ENCODE measurements around the gene SCN8A. TPM values are rescaled to one million over a fixed set of nuclear protein-coding genes. Genes with fewer than 3 reads are reported as not detected.

Gene SCN8A
- total RNA-seq, 8 experiments from 2014 or later = 4.5 to 35.3 (median 14.4) TPM

GRCh38 chr12:51838036-51838435 is 247.0 kb downstream of the SCN8A start:
- peak in 2 of 8 experiments; percentile 5 to 16 for ATAC-seq (replicated peaks in 6 of 8)
- peak overlapping the region; percentile 79 to 81 for H3K27ac ChIP-seq
- in situ Hi-C loops (cut with MboI; ENCODE audit: low pct_unique_long_range_greater_than_20kb in 2 of 9, low sequenced_read_pairs in 9 of 9, unreplicated experiment in 9 of 9) = no loop called here
- H3K4me3 ChIP-seq = no peak overlapping the region
- 10 to 60% (median 60%) methylated on average over 1 to 3 of the region's 4 CpGs; no CpG with 5 or more reads in 6 of the 10 experiments for WGBS, 10 experiments
- peaks cover 68 to 78% of the 10 kb centered on the region in 2 donors for H3K4me1 ChIP-seq (replicated peaks in 1 of 2)

GRCh38 chr12:51838762-51839161 is 247.7 kb downstream of the SCN8A start:
- no peak for ATAC-seq (replicated peaks in 6 of 8)
- Histone ChIP-seq H3K4me3 (no peak overlapping the region), H3K27ac (peak overlapping the region in 1 of 2 donors; percentile 81), H3K4me1 (replicated peaks in 1 of 2) (peaks cover 74 to 85% of the 10 kb centered on the region in 2 donors)
- in situ Hi-C loops (cut with MboI; ENCODE audit: low pct_unique_long_range_greater_than_20kb in 2 of 9, low sequenced_read_pairs in 9 of 9, unreplicated experiment in 9 of 9) = no loop called here
- 40 to 60% methylated on average over 1 of the region's 4 CpGs; no CpG with 5 or more reads in 8 of the 10 experiments for WGBS, 10 experiments

GRCh38 chr12:51839310-51839947 is 248.4 kb downstream of the SCN8A start:
- H3K27ac ChIP-seq = no peak overlapping the region
- peak in 5 of 8 experiments; percentile 70 to 84 (median 71) for ATAC-seq (replicated peaks in 6 of 8)
- H3K4me1 ChIP-seq (replicated peaks in 1 of 2) = peaks cover 80 to 89% of the 10 kb centered on the region in 2 donors
- WGBS, 10 experiments = 10 to 100% (median 75%) methylated on average over 1 to 3 of the region's 5 CpGs; no CpG with 5 or more reads in 2 of the 10 experiments
- in situ Hi-C loops (cut with MboI; ENCODE audit: low pct_unique_long_range_greater_than_20kb in 2 of 9, low sequenced_read_pairs in 9 of 9, unreplicated experiment in 9 of 9) = no loop called here
- no peak overlapping the region for H3K4me3 ChIP-seq

GRCh38 chr12:51840966-51841365 is 249.9 kb downstream of the SCN8A start:
- in situ Hi-C loops (cut with MboI; ENCODE audit: low pct_unique_long_range_greater_than_20kb in 2 of 9, low sequenced_read_pairs in 9 of 9, unreplicated experiment in 9 of 9) = no loop called here
- Histone ChIP-seq H3K4me3 (no peak overlapping the region), H3K4me1 (replicated peaks in 1 of 2) (peaks cover 87 to 95% of the 10 kb centered on the region in 2 donors), H3K27ac (no peak overlapping the region)
- ATAC-seq (replicated peaks in 6 of 8) = no peak
- WGBS, 10 experiments = 0 to 80% (median 80%) methylated on average over 1 of the region's 6 CpGs; no CpG with 5 or more reads in 7 of the 10 experiments

GRCh38 chr12:51841727-51842126 is 250.7 kb downstream of the SCN8A start:
- no peak overlapping the region for H3K4me3 ChIP-seq
- in situ Hi-C loops (cut with MboI; ENCODE audit: low pct_unique_long_range_greater_than_20kb in 2 of 9, low sequenced_read_pairs in 9 of 9, unreplicated experiment in 9 of 9) = no loop called here
- peaks cover 86 to 95% of the 10 kb centered on the region in 2 donors for H3K4me1 ChIP-seq (replicated peaks in 1 of 2)
- no peak overlapping the region for H3K27ac ChIP-seq
- ATAC-seq (replicated peaks in 6 of 8) = no peak
- WGBS, 10 experiments = 0 to 69% (median 43%) methylated on average over 1 to 3 of the region's 6 CpGs; no CpG with 5 or more reads in 6 of the 10 experiments

- ATAC-seq (replicated peaks in 6 of 8) = no peak
- in situ Hi-C loops (cut with MboI; ENCODE audit: low pct_unique_long_range_greater_than_20kb in 2 of 9, low sequenced_read_pairs in 9 of 9, unreplicated experiment in 9 of 9) = no loop called here
These were observed 253.8 kb downstream of the SCN8A start for GRCh38 chr12:51844854-51845253.

GRCh38 chr12:51845482-51845881 is 254.4 kb downstream of the SCN8A start:
- Histone ChIP-seq H3K4me3 (no peak overlapping the region), H3K27ac (peak overlapping the region; percentile 5 to 98), H3K4me1 (replicated peaks in 1 of 2) (peaks cover 65 to 76% of the 10 kb centered on the region in 2 donors)
- ATAC-seq (replicated peaks in 6 of 8) = no peak
- in situ Hi-C loops (cut with MboI; ENCODE audit: low pct_unique_long_range_greater_than_20kb in 2 of 9, low sequenced_read_pairs in 9 of 9, unreplicated experiment in 9 of 9) = no loop called here
- WGBS, 10 experiments = 10 to 20% methylated on average over 2 of the region's 7 CpGs; no CpG with 5 or more reads in 8 of the 10 experiments

More at GRCh38 chr12:51844854-51845253, 253.8 kb downstream of the SCN8A start:
- H3K27ac ChIP-seq = no peak overlapping the region
- H3K4me1 ChIP-seq (replicated peaks in 1 of 2) = peaks cover 63 to 73% of the 10 kb centered on the region in 2 donors
- 0 to 100% (median 76%) methylated on average over 1 to 2 of the region's 4 CpGs; no CpG with 5 or more reads in 4 of the 10 experiments for WGBS, 10 experiments
- H3K4me3 ChIP-seq = no peak overlapping the region

- peak overlapping the region; percentile 43 to 99 (median 80) for H3K4me3 ChIP-seq
- peaks cover 73 to 77% of the 10 kb centered on the region in 2 donors for H3K4me1 ChIP-seq (replicated peaks in 1 of 2)
- WGBS, 10 experiments = 0 to 93% (median 61%) methylated on average over 1 to 7 of the region's 15 CpGs; no CpG with 5 or more reads in 1 of the 10 experiments
- in situ Hi-C loops (cut with MboI; ENCODE audit: low pct_unique_long_range_greater_than_20kb in 2 of 9, low sequenced_read_pairs in 9 of 9, unreplicated experiment in 9 of 9) = no loop called here
- ATAC-seq (replicated peaks in 6 of 8) = no peak
- peak overlapping the region; percentile 89 to 98 for H3K27ac ChIP-seq
These were observed 255.2 kb downstream of the SCN8A start for GRCh38 chr12:51846271-51846691.

GRCh38 chr12:51846911-51847642 is 256.0 kb downstream of the SCN8A start:
- peak overlapping the region; percentile 89 to 98 for H3K27ac ChIP-seq
- in situ Hi-C loops (cut with MboI; ENCODE audit: low pct_unique_long_range_greater_than_20kb in 2 of 9, low sequenced_read_pairs in 9 of 9, unreplicated experiment in 9 of 9) = no loop called here
- H3K4me1 ChIP-seq (replicated peaks in 1 of 2) = peaks cover 72 to 76% of the 10 kb centered on the region in 2 donors
- WGBS, 10 experiments = 0% methylated on average over 3 to 6 of the region's 59 CpGs; no CpG with 5 or more reads in 8 of the 10 experiments
- ATAC-seq (replicated peaks in 6 of 8) = peak; percentile 41 to 66 (median 55)
- H3K4me3 ChIP-seq = peak overlapping the region; percentile 43 to 99 (median 80)

- in situ Hi-C loops (cut with MboI; ENCODE audit: low pct_unique_long_range_greater_than_20kb in 2 of 9, low sequenced_read_pairs in 9 of 9, unreplicated experiment in 9 of 9) = no loop called here
- WGBS, 10 experiments = no CpG with 5 or more reads among the region's 40 CpGs
- peaks cover 65 to 69% of the 10 kb centered on the region in 2 donors for H3K4me1 ChIP-seq (replicated peaks in 1 of 2)
- peak overlapping the region; percentile 89 to 98 for H3K27ac ChIP-seq
- peak overlapping the region; percentile 43 to 99 (median 80) for H3K4me3 ChIP-seq
- peak; percentile 15 to 41 (median 30) for ATAC-seq (replicated peaks in 6 of 8)
These were observed 256.8 kb downstream of the SCN8A start for GRCh38 chr12:51847643-51848325.

- no CpG with 5 or more reads among the region's 51 CpGs for WGBS, 10 experiments
- H3K4me3 ChIP-seq = peak within 1 kb of the TSS; percentile 43 to 99 (median 80)
- in situ Hi-C loops (cut with MboI; ENCODE audit: low pct_unique_long_range_greater_than_20kb in 2 of 9, low sequenced_read_pairs in 9 of 9, unreplicated experiment in 9 of 9) = no loop called here
- peaks cover 60 to 64% of the 10 kb centered on the region in 2 donors for H3K4me1 ChIP-seq (replicated peaks in 1 of 2)
- H3K27ac ChIP-seq = peak within 1 kb of the TSS; percentile 89 to 98
- peak in 6 of 8 experiments; percentile 10 to 37 (median 32) for ATAC-seq (replicated peaks in 6 of 8)
These were observed 257.3 kb downstream of the SCN8A start, which contains the start of gene FIGNL2 for GRCh38 chr12:51848326-51848727. FIGNL2 (minus strand) TSS chr12:51848718; CDS start chr12:51822413, 26,305 bp downstream.

GRCh38 chr12:51848841-51849735 is 258.1 kb downstream of the SCN8A start:
- Histone ChIP-seq H3K4me3 (peak overlapping the region; percentile 43 to 99 (median 80)), H3K27ac (peak overlapping the region; percentile 76 to 98), H3K4me1 (replicated peaks in 1 of 2) (peaks cover 54 to 57% of the 10 kb centered on the region in 2 donors)
- in situ Hi-C loops (cut with MboI; ENCODE audit: low pct_unique_long_range_greater_than_20kb in 2 of 9, low sequenced_read_pairs in 9 of 9, unreplicated experiment in 9 of 9) = no loop called here
- peak in 5 of 8 experiments; percentile 30 to 45 (median 36) for ATAC-seq (replicated peaks in 6 of 8)
- no CpG with 5 or more reads among the region's 57 CpGs for WGBS, 10 experiments
